ENCODE measurements around the gene CNTN2.

CNTN2 gene

DNA sequence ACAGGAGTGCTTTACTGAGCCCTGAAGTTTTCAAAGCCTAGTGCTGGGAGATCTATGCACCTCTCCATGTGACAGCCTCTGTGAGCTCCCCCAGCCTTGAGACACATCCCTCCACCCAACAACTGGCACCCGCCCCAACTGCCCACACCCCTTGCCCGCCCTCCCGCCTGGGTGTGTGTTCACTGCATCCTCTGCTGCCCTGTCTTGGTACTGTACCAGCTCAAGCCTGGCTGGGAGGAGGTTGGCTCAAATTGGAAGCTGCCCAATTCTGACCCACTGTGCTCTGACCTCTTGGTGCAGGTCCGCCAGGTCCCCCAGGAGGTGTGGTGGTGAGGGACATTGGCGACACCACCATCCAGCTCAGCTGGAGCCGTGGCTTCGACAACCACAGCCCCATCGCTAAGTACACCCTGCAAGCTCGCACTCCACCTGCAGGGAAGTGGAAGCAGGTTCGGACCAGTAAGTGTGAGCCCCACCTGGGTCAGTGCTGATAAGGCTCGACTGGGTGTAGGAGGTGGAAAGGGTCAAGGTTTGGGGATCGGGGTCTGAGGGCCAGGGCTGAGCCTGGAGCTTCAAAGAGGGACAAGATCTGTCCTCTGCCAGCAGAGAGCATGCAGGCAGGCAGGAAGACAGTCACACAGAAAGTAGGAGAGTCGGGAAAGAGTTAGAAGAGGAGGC lies 23.3 kb downstream of the CNTN2 start:
- Mint-ChIP-seq H3K4me3 (no peak overlapping the region), H3K4me1 (peaks cover 0 to 6% of the 10 kb centered on the region in 2 donors), H3K27me3 (no peaks in the 10 kb centered on the region), H3K36me3 (no peaks in the 10 kb centered on the region), H3K27ac (no peak overlapping the region), H3K9me3 (no peaks in the 10 kb centered on the region)
- DNase-seq: no peak
- peak in 1 of 2 donors; percentile 18 for ATAC-seq (replicated peaks)

- ATAC-seq (replicated peaks) (no peak), DNase-seq (no peak)
- Mint-ChIP-seq H3K27me3 (no peaks in the 10 kb centered on the region), H3K27ac (no peak overlapping the region), H3K36me3 (no peaks in the 10 kb centered on the region), H3K4me1 (no peaks in the 10 kb centered on the region), H3K9me3 (no peaks in the 10 kb centered on the region), H3K4me3 (no peak overlapping the region)
Observed at GRCh38 chr1:205067031-205067430, 24.0 kb downstream of the CNTN2 start.

DNA sequence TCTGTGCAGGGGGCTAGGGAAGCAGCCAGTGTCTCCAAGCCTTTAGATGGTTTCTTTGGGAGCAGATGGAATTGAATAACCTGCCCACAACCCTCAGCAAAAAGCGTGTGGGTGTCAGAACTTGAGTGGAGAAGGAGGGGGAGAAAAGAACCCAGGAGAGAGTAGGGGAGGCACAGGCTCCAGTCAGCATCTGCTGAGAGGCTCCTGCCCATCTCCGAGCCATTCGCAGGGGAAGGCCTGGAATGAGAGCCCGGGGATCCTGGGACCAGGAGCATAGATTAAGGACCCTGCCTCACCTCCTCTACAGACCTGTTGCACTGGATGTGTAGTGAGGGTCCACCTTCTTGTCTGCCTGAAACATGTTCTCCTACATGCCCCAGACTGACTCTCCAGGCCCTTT lies 25.0 kb downstream of the CNTN2 start:
- Mint-ChIP-seq H3K4me3 (no peak overlapping the region), H3K27ac (no peak overlapping the region), H3K27me3 (no peaks in the 10 kb centered on the region), H3K36me3 (no peaks in the 10 kb centered on the region), H3K9me3 (no peaks in the 10 kb centered on the region), H3K4me1 (no peaks in the 10 kb centered on the region)
- ATAC-seq (replicated peaks) (no peak), DNase-seq (no peak)

DNA sequence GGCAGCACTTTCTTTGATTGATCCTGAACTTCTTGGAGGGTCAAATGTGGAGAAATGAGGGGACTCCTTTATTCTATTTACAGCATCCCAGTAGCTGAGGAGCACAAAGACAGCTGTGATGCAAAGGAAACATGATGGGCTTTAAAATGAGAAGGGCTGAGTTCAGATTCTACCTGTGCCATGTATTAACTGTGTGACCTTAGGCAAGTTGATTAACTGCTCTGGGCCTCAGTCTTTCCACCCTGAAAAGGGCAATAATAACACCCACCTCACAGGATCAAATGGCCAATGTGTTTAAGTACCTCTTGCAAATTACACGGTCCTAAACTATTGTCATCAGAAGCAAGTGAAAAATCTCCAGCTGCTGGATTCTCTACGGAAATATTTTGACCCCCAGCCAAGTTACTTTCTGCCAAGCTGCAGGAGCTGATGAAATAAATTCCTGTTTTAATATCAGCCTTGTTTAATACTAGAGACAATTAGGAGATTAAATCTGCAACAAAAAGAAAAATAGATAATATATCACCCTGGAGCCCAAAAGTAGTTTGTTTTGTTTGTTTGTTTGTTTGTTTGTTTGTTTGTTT lies 25.5 kb downstream of the CNTN2 start:
- ATAC-seq (replicated peaks) (no peak), DNase-seq (no peak)
- no peaks in the 10 kb centered on the region for H3K27me3 Mint-ChIP-seq
- H3K36me3 Mint-ChIP-seq: no peaks in the 10 kb centered on the region
- no peak overlapping the region for H3K4me3 Mint-ChIP-seq
- H3K27ac Mint-ChIP-seq: no peak overlapping the region
- no peaks in the 10 kb centered on the region for H3K4me1 Mint-ChIP-seq
- no peaks in the 10 kb centered on the region for H3K9me3 Mint-ChIP-seq

DNA sequence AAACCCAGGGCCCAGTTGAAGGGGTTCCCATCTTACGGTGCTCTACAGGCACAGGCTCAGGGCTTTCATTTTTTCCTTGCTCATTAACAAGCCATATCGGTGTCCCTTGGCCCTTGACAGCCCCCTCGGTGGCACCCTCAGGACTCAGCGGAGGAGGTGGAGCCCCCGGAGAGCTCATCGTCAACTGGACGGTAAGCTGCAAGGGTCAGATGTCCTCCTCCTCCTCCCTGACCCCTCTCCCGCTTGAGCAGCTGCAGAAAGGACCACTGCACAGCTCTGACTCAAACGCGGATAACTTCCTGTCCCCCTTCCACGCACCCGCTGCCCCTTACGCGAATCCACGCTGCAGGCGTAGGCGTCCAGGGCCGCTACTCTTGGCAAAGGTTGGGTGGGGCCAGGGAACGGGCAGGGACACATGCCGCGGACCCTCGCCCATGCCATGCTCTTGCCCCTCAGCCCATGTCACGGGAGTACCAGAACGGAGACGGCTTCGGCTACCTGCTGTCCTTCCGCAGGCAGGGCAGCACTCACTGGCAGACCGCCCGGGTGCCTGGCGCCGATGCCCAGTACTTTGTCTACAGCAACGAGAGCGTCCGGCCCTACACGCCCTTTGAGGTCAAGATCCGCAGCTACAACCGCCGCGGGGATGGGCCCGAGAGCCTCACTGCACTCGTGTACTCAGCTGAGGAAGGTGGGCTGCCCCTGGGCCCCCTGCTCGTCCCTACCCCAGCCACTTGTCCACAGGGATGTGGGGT lies 26.5 kb downstream of the CNTN2 start:
- Mint-ChIP-seq H3K27me3 (no peaks in the 10 kb centered on the region), H3K27ac (no peak overlapping the region), H3K4me1 (no peaks in the 10 kb centered on the region), H3K9me3 (no peaks in the 10 kb centered on the region), H3K4me3 (no peak overlapping the region), H3K36me3 (no peaks in the 10 kb centered on the region)
- no peak for ATAC-seq (replicated peaks)
- no peak for DNase-seq

GRCh38 chr1:205071028-205071409 lies 28.0 kb downstream of the CNTN2 start:
- H3K27me3 Mint-ChIP-seq: no peaks in the 10 kb centered on the region

GRCh38 chr1:205071801-205072200 lies 28.8 kb downstream of the CNTN2 start:
- DNase-seq (no peak), ATAC-seq (replicated peaks) (no peak)
- no peaks in the 10 kb centered on the region for H3K4me1 Mint-ChIP-seq
- H3K4me3 Mint-ChIP-seq: no peak overlapping the region
- H3K36me3 Mint-ChIP-seq: no peaks in the 10 kb centered on the region
- no peaks in the 10 kb centered on the region for H3K27me3 Mint-ChIP-seq
- no peak overlapping the region for H3K27ac Mint-ChIP-seq
- no peaks in the 10 kb centered on the region for H3K9me3 Mint-ChIP-seq

More at GRCh38 chr1:205071028-205071409, 28.0 kb downstream of the CNTN2 start:
- Mint-ChIP-seq H3K36me3 (no peaks in the 10 kb centered on the region), H3K27ac (no peak overlapping the region), H3K9me3 (no peaks in the 10 kb centered on the region), H3K4me1 (no peaks in the 10 kb centered on the region), H3K4me3 (no peak overlapping the region)
- ATAC-seq (replicated peaks): no peak
- no peak for DNase-seq

- no peaks in the 10 kb centered on the region for H3K9me3 Mint-ChIP-seq
- no peak for DNase-seq
Observed at GRCh38 chr1:205072286-205072685, 29.3 kb downstream of the CNTN2 start.

DNA sequence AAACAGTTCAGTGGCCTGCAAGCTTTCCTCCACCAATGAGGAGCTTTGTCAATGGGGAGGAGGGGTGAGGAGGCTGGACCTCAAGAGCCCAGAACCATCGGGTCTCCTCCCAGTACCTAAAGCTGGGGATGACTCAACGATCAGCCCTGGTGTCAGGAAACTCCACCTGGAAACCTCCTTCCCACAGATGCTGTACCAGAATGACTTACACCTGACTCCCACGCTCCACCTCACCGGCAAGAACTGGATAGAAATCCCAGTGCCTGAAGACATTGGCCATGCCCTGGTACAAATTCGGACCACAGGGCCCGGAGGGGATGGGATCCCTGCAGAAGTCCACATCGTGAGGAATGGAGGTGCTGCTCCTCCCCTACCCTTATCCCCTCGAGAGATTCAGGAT lies 29.9 kb downstream of the CNTN2 start:
- no peaks in the 10 kb centered on the region for H3K4me1 Mint-ChIP-seq
- H3K27ac Mint-ChIP-seq: no peak overlapping the region
- no peaks in the 10 kb centered on the region for H3K36me3 Mint-ChIP-seq
- no peaks in the 10 kb centered on the region for H3K9me3 Mint-ChIP-seq
- no peak overlapping the region for H3K4me3 Mint-ChIP-seq
- ATAC-seq (replicated peaks): no peak
- no peaks in the 10 kb centered on the region for H3K27me3 Mint-ChIP-seq
- no peak for DNase-seq

More at GRCh38 chr1:205072286-205072685, 29.3 kb downstream of the CNTN2 start:
- Mint-ChIP-seq H3K4me1 (no peaks in the 10 kb centered on the region), H3K27me3 (no peaks in the 10 kb centered on the region), H3K4me3 (no peak overlapping the region), H3K27ac (no peak overlapping the region), H3K36me3 (no peaks in the 10 kb centered on the region)
- ATAC-seq (replicated peaks): no peak

DNA sequence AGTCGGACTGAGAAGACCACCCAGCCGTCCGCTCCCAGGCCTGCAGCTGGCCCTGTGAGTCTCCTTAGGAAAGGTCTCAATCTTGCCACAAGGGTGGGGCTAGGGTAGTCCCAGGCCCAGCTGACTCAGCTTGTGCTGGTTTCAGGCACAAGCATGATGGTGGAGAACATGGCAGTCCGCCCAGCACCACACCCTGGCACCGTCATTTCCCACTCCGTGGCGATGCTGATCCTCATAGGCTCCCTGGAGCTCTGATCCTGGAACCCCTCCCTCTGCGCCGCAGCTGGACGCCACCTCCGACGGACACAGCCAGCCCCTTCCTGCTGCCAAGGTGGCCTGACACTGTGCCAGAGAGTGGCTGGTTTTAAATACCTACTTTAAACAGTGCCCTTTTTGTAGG lies 30.5 kb downstream of the CNTN2 start:
- Mint-ChIP-seq H3K4me1 (no peaks in the 10 kb centered on the region), H3K9me3 (no peaks in the 10 kb centered on the region), H3K4me3 (no peak overlapping the region), H3K36me3 (no peaks in the 10 kb centered on the region), H3K27ac (no peak overlapping the region), H3K27me3 (no peaks in the 10 kb centered on the region)
- DNase-seq: no peak
- ATAC-seq (replicated peaks): no peak

GRCh38 chr1:205074084-205074483 lies 31.1 kb downstream of the CNTN2 start:
- H3K27me3 Mint-ChIP-seq: no peaks in the 10 kb centered on the region

DNA sequence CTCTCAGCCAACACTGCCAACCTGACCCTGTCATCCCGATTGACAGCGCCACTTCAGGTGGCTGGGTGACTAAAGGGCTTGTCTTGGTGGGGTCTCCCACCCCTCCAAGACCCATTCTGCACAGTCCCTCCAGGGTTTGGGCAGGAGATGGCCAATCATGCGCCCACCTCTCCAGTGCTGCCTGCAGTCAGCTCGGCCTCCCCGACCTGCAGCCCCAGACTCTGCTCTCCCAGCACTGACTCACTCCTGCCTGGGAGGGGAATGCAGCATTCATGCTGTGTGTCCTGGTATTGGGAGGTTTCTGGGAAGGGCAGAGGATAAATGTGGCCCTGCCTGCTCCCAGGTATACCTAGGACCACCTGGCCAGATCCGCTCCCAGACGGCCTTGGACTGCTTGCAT lies 31.5 kb downstream of the CNTN2 start:
- DNase-seq: no peak
- H3K4me3 Mint-ChIP-seq: no peak overlapping the region
- no peaks in the 10 kb centered on the region for H3K4me1 Mint-ChIP-seq
- H3K27ac Mint-ChIP-seq: no peak overlapping the region
- no peaks in the 10 kb centered on the region for H3K27me3 Mint-ChIP-seq
- no peaks in the 10 kb centered on the region for H3K9me3 Mint-ChIP-seq
- no peak for ATAC-seq (replicated peaks)
- H3K36me3 Mint-ChIP-seq: peaks cover 0 to 6% of the 10 kb centered on the region in 2 donors

More at GRCh38 chr1:205074084-205074483, 31.1 kb downstream of the CNTN2 start:
- peaks cover 0 to 1% of the 10 kb centered on the region in 2 donors for H3K36me3 Mint-ChIP-seq
- no peak for DNase-seq
- H3K9me3 Mint-ChIP-seq: no peaks in the 10 kb centered on the region
- no peak overlapping the region for H3K4me3 Mint-ChIP-seq
- no peak overlapping the region for H3K27ac Mint-ChIP-seq
- ATAC-seq (replicated peaks): no peak
- H3K4me1 Mint-ChIP-seq: no peaks in the 10 kb centered on the region

DNA sequence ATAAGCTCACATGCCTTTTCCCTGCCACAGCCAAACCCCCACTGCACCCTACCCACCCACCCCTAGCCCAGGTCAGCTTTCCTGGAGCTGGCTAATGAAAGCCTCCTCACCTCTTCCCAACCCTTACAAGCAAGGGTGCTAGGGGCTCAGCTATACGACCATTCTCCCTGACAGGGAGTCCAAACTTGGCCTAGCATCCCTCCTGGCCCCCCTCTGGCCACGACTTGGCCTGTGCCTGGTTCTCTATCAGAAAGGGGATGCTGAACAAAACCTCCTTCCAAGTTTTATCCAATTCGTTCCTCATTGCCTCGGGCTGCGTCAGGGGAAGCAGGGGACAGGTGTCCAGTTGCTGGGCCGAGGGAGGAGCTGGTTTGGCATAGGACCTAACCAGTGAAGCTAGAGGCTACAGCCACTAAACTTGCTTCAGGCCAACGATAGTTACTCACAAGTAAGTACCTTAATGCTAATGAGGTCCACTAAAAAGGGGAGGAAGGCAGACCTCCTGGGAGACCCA lies 32.7 kb downstream of the CNTN2 start:
- Mint-ChIP-seq H3K9me3 (no peaks in the 10 kb centered on the region), H3K27me3 (no peaks in the 10 kb centered on the region), H3K36me3 (peaks cover 0 to 7% of the 10 kb centered on the region in 2 donors), H3K4me3 (no peak overlapping the region), H3K27ac (no peak overlapping the region), H3K4me1 (no peaks in the 10 kb centered on the region)
- DNase-seq (no peak), ATAC-seq (replicated peaks) (no peak)

- Mint-ChIP-seq H3K4me1 (no peaks in the 10 kb centered on the region), H3K36me3 (peaks cover 2 to 10% of the 10 kb centered on the region in 2 donors), H3K27ac (no peak overlapping the region), H3K27me3 (no peaks in the 10 kb centered on the region), H3K9me3 (no peaks in the 10 kb centered on the region), H3K4me3 (no peak overlapping the region)
- DNase-seq (no peak), ATAC-seq (replicated peaks) (no peak)
Observed at GRCh38 chr1:205076245-205076761, 33.3 kb downstream of the CNTN2 start.

Measured in stimulated activated naive B cell treated with anti-CD40 and anti-IgM and Interleukin-4, amounts not matched to agents 10 μg/mL and 1 μg/mL and 100 μg/mL, for 72 hours (primary cell).